ACC112 (cell line): ENCODE results near the gene DIP2B.
"Not testable (repeated sequence)": the region's sequence is repeated elsewhere in the genome, so short reads cannot be mapped to it uniquely, and the experiment has no call there.

ENCODE experiments used
- H2AFZ ChIP-seq: fragments of 200-600 bp; sonication (generic); one replicate; pipeline ENCODE4 v1.6.0; 2017; ENCODE audit warnings: antibody characterized with exemption, low read length; ENCODE audit not compliant: unreplicated experiment
- H3K27ac ChIP-seq: fragments of 200-600 bp; sonication (generic); 2 replicates; pipeline ENCODE4 v1.5.1; 2014; ENCODE audit warnings: low read depth, mild to moderate bottlenecking, antibody characterized with exemption, low read length, moderate library complexity
- H3K27me3 ChIP-seq: fragments of 200-600 bp; sonication (generic); 2 replicates; pipeline ENCODE4 v1.6.1; 2014; ENCODE audit warnings: mild to moderate bottlenecking, antibody characterized with exemption, low read length, moderate library complexity, mixed read lengths; ENCODE audit not compliant: insufficient read depth
- H3K36me3 ChIP-seq: fragments of 200-600 bp; sonication (generic); 2 replicates; pipeline ENCODE4 v1.6.1; 2016; ENCODE audit warnings: mild to moderate bottlenecking, antibody characterized with exemption, low read length, moderate library complexity, mixed read lengths; ENCODE audit not compliant: insufficient read depth
- H3K4me1 ChIP-seq: fragments of 200-600 bp; sonication (generic); one replicate; pipeline ENCODE4 v1.6.1; 2016; ENCODE audit warnings: low read length, mixed read lengths; ENCODE audit not compliant: insufficient read depth, unreplicated experiment, control insufficient read depth
- H3K4me3 ChIP-seq: fragments of 200-600 bp; sonication (generic); 2 replicates; pipeline ENCODE4 v1.5.1; 2014; ENCODE audit warnings: mild to moderate bottlenecking, low read depth, low read length
- H3K79me2 ChIP-seq: fragments of 200-600 bp; sonication (generic); one replicate; pipeline ENCODE4 v1.6.0; 2016; ENCODE audit warnings: low read length; ENCODE audit not compliant: control insufficient read depth, unreplicated experiment, insufficient read depth

Gene DIP2B

GRCh38 chr12:50677858-50678257 is 173.1 kb downstream of the DIP2B start:
- Histone ChIP-seq H3K27me3 (no peaks in the 10 kb centered on the region), H3K4me3 (no peak overlapping the region), H3K79me2 (no peaks in the 10 kb centered on the region), H3K27ac (no peak overlapping the region), H2AFZ (no peak overlapping the region), H3K36me3 (no peaks in the 10 kb centered on the region; the same call in none of the 2 replicates), H3K4me1 (no peaks in the 10 kb centered on the region)

GRCh38 chr12:50678650-50679365 is 174.0 kb downstream of the DIP2B start:
- H3K27me3 ChIP-seq: no peaks in the 10 kb centered on the region
- H2AFZ ChIP-seq: no peak overlapping the region
- no peak overlapping the region for H3K4me3 ChIP-seq
- no peaks in the 10 kb centered on the region for H3K79me2 ChIP-seq
- H3K4me1 ChIP-seq: no peaks in the 10 kb centered on the region
- no peak overlapping the region for H3K27ac ChIP-seq
- H3K36me3 ChIP-seq: no peaks in the 10 kb centered on the region; the same call in none of the 2 replicates

- Histone ChIP-seq H3K27ac (no peak overlapping the region), H3K27me3 (no peaks in the 10 kb centered on the region), H2AFZ (no peak overlapping the region), H3K4me3 (no peak overlapping the region), H3K36me3 (no peaks in the 10 kb centered on the region; the same call in none of the 2 replicates), H3K79me2 (no peaks in the 10 kb centered on the region), H3K4me1 (no peaks in the 10 kb centered on the region)
Measured at GRCh38 chr12:50679612-50680011, 174.8 kb downstream of the DIP2B start.

- not testable (repeated sequence) for H3K79me2 ChIP-seq, H3K27me3 ChIP-seq, H3K27ac ChIP-seq, H3K36me3 ChIP-seq, H2AFZ ChIP-seq, H3K4me3 ChIP-seq, H3K4me1 ChIP-seq
Measured at GRCh38 chr12:50681064-50681463, 176.3 kb downstream of the DIP2B start.

GRCh38 chr12:50685641-50686040 is 180.9 kb downstream of the DIP2B start:
- no peaks in the 10 kb centered on the region for H3K27me3 ChIP-seq
- H3K27ac ChIP-seq: no peak overlapping the region
- H3K4me1 ChIP-seq: no peaks in the 10 kb centered on the region
- no peaks in the 10 kb centered on the region for H3K79me2 ChIP-seq
- no peaks in the 10 kb centered on the region for H3K36me3 ChIP-seq
- H3K4me3 ChIP-seq: no peak overlapping the region
- H2AFZ ChIP-seq: no peak overlapping the region

- Histone ChIP-seq H3K4me3 (no peak overlapping the region), H3K79me2 (no peaks in the 10 kb centered on the region), H3K4me1 (no peaks in the 10 kb centered on the region), H3K36me3 (no peaks in the 10 kb centered on the region), H2AFZ (no peak overlapping the region), H3K27me3 (no peaks in the 10 kb centered on the region), H3K27ac (no peak overlapping the region)
Measured at GRCh38 chr12:50686406-50686805, 181.6 kb downstream of the DIP2B start.

- no peaks in the 10 kb centered on the region for H3K36me3 ChIP-seq
Measured at GRCh38 chr12:50686976-50687375, 182.2 kb downstream of the DIP2B start.

GRCh38 chr12:50689437-50689836 is 184.7 kb downstream of the DIP2B start:
- H2AFZ ChIP-seq: no peak overlapping the region
- no peak overlapping the region for H3K27ac ChIP-seq
- H3K4me3 ChIP-seq: no peak overlapping the region
- no peaks in the 10 kb centered on the region for H3K27me3 ChIP-seq
- no peaks in the 10 kb centered on the region for H3K4me1 ChIP-seq
- no peaks in the 10 kb centered on the region for H3K79me2 ChIP-seq
- H3K36me3 ChIP-seq: no peaks in the 10 kb centered on the region

More at GRCh38 chr12:50686976-50687375, 182.2 kb downstream of the DIP2B start:
- Histone ChIP-seq H3K27me3 (no peaks in the 10 kb centered on the region), H3K4me3 (no peak overlapping the region), H3K4me1 (no peaks in the 10 kb centered on the region), H2AFZ (no peak overlapping the region), H3K79me2 (no peaks in the 10 kb centered on the region), H3K27ac (no peak overlapping the region)

- Histone ChIP-seq H3K4me1 (no peaks in the 10 kb centered on the region), H3K4me3 (no peak overlapping the region), H3K27me3 (no peaks in the 10 kb centered on the region), H3K36me3 (peaks cover 4% of the 10 kb centered on the region; the same call in 1 of the 2 replicates), H3K27ac (no peak overlapping the region), H2AFZ (no peak overlapping the region), H3K79me2 (no peaks in the 10 kb centered on the region)
Measured at GRCh38 chr12:50690925-50691324, 186.1 kb downstream of the DIP2B start.

- Histone ChIP-seq H3K4me1 (no peaks in the 10 kb centered on the region), H3K79me2 (no peaks in the 10 kb centered on the region), H3K27me3 (no peaks in the 10 kb centered on the region), H3K27ac (no peak overlapping the region), H3K4me3 (no peak overlapping the region), H2AFZ (no peak overlapping the region), H3K36me3 (peaks cover 19% of the 10 kb centered on the region)
Measured at GRCh38 chr12:50695961-50696360, 191.2 kb downstream of the DIP2B start.

- Histone ChIP-seq H3K4me1 (no peaks in the 10 kb centered on the region), H3K36me3 (peaks cover 19% of the 10 kb centered on the region), H3K27ac (no peak overlapping the region), H2AFZ (no peak overlapping the region), H3K27me3 (no peaks in the 10 kb centered on the region), H3K4me3 (no peak overlapping the region), H3K79me2 (no peaks in the 10 kb centered on the region)
Measured at GRCh38 chr12:50696931-50697330, 192.1 kb downstream of the DIP2B start.
